MM.1S (cell line): Measurements from ENCODE around the gene RAPGEF4.

ENCODE experiments used
- CTCF ChIP-seq: fragments of 300-600 bp; sonication (generic); IDR thresholded peaks from 2 replicates; pipeline ENCODE4 v1.5.1; 2016; ENCODE audit warnings: antibody characterized with exemption, low read length, mixed read lengths
- EZH2 ChIP-seq: fragments of 300-600 bp; sonication (generic); optimal IDR thresholded peaks from 2 replicates; pipeline ENCODE3; 2017; ENCODE audit warnings: low read depth, mild to moderate bottlenecking, antibody characterized with exemption, low read length, mixed read lengths
- EZH2phosphoT487 ChIP-seq: fragments of 300-600 bp; sonication (generic); IDR thresholded peaks from 2 replicates; pipeline ENCODE4 v1.6.1; 2018; ENCODE audit warnings: antibody characterized with exemption, low read length

GRCh38 chr2:172822585-172822984 is 86.9 kb downstream of the RAPGEF4 start:
- TF ChIP-seq CTCF = no peak
- TF ChIP-seq EZH2 = no peak
- no peak for TF ChIP-seq EZH2phosphoT487
